GM21526 (cell line): ENCODE results near the gene F11R.
"Not testable (repeated sequence)": the region's sequence is repeated elsewhere in the genome, so short reads cannot be mapped to it uniquely, and the experiment has no call there.

Experiments used
- ATAC-seq: cut with Tn5 transposase; IDR thresholded peaks from one replicate; pipeline ENCODE4 v1.9.1; 2021; ENCODE audit warnings: moderate library complexity; ENCODE audit not compliant: unreplicated experiment, low FRiP score

Gene F11R

GRCh38 chr1:160978510-160978927 is 42.4 kb downstream of the F11R start:
- ATAC-seq = no peak

GRCh38 chr1:160975026-160975425 is 45.9 kb downstream of the F11R start:
- no peak for ATAC-seq

GRCh38 chr1:160973491-160973890 is 47.5 kb downstream of the F11R start:
- no peak for ATAC-seq

- ATAC-seq = no peak
These were observed 48.0 kb downstream of the F11R start for GRCh38 chr1:160972939-160973338.

- no peak for ATAC-seq
These were observed 49.3 kb downstream of the F11R start for GRCh38 chr1:160971618-160972056.

- ATAC-seq = no peak
These were observed 57.4 kb downstream of the F11R start for GRCh38 chr1:160963521-160963920.

GRCh38 chr1:160961419-160961818 is 59.5 kb downstream of the F11R start:
- ATAC-seq = no peak

GRCh38 chr1:160956966-160957365 is 64.0 kb downstream of the F11R start:
- ATAC-seq = no peak

- ATAC-seq = no peak
These were observed 66.5 kb downstream of the F11R start, which contains the start of gene ITLN2 for GRCh38 chr1:160954158-160955104. Gene ITLN2, minus strand, starts transcription at chr1:160954809. Its CDS starts 68 bp downstream, at chr1:160954741.

- ATAC-seq = no peak
These were observed 67.9 kb downstream of the F11R start for GRCh38 chr1:160953030-160953429.

- no peak for ATAC-seq
These were observed 68.8 kb downstream of the F11R start for GRCh38 chr1:160952129-160952510.

- ATAC-seq = no peak
These were observed 69.4 kb downstream of the F11R start for GRCh38 chr1:160951443-160952128.

- ATAC-seq = no peak
These were observed 70.3 kb downstream of the F11R start for GRCh38 chr1:160950657-160951056.

GRCh38 chr1:160949881-160950280 is 71.1 kb downstream of the F11R start:
- no peak for ATAC-seq

GRCh38 chr1:160949216-160949880 is 71.6 kb downstream of the F11R start:
- ATAC-seq = not testable (repeated sequence)

- ATAC-seq = not testable (repeated sequence)
These were observed 73.7 kb downstream of the F11R start for GRCh38 chr1:160947174-160947759.

GRCh38 chr1:160945881-160946280 is 75.1 kb downstream of the F11R start:
- ATAC-seq = not testable (repeated sequence)
